Omental fat pad (tissue), 4 donors: ENCODE data around the gene FLNC. TPM values are rescaled to one million over a fixed set of nuclear protein-coding genes. Genes with fewer than 3 reads are reported as not detected.

ENCODE experiments used
- ATAC-seq: fragments of 150-250 bp; one replicate; pipeline ENCODE4 v1.9.1; 2016; ENCODE audit warnings: mild to moderate bottlenecking, moderate library complexity; ENCODE audit not compliant: low FRiP score
- DNase-seq: peaks from one replicate; pipeline ENCODE4 v3.0.0-alpha.2; 2019; ENCODE audit warnings: low spot score
- total RNA-seq, 4 donors: library from RNA; depleted of rRNA; stranded (reverse); fragments of >200 nt; gene quantifications; one replicate each; pipeline ENCODE4 v1.1.0, GENCODE V29; 2016
- TF ChIP-seq, protein P1 (sequence below), 3 donors: fragments of 450-650 bp; IDR thresholded peaks; one replicate each; pipeline ENCODE4 v1.5.1; 2016 to 2017; ENCODE audit warnings: antibody characterized with exemption in 3 of 3, mild to moderate bottlenecking in 3 of 3, moderate library complexity in 2 of 3

The FLNC gene
- total RNA-seq, 4 donors from 2014 or later: 7.7 to 140 (median 25.5) TPM

DNA sequence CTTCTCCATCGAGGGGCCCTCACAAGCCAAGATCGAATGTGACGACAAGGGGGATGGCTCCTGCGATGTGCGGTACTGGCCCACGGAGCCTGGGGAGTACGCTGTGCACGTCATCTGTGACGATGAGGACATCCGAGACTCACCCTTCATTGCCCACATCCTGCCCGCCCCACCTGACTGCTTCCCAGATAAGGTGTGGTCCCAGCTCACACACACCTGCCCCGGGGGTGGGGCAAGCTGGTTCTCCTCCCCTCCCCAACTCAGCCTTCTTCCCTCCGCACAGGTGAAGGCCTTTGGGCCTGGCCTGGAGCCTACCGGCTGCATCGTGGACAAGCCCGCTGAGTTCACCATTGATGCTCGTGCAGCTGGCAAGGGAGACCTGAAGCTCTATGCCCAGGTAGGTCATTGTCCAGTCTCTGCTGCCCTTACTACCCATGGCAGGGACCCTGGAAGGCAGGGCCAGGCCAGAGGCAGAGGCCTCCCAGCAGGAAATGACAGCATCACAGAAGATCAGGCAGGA, 11.0 kb downstream of the FLNC start:
- TF ChIP-seq, protein P1, sequence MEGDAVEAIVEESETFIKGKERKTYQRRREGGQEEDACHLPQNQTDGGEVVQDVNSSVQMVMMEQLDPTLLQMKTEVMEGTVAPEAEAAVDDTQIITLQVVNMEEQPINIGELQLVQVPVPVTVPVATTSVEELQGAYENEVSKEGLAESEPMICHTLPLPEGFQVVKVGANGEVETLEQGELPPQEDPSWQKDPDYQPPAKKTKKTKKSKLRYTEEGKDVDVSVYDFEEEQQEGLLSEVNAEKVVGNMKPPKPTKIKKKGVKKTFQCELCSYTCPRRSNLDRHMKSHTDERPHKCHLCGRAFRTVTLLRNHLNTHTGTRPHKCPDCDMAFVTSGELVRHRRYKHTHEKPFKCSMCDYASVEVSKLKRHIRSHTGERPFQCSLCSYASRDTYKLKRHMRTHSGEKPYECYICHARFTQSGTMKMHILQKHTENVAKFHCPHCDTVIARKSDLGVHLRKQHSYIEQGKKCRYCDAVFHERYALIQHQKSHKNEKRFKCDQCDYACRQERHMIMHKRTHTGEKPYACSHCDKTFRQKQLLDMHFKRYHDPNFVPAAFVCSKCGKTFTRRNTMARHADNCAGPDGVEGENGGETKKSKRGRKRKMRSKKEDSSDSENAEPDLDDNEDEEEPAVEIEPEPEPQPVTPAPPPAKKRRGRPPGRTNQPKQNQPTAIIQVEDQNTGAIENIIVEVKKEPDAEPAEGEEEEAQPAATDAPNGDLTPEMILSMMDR (IDR thresholded peaks at IDR 0.05): no peak
- ATAC-seq (no peak), DNase-seq (no peak)

DNA sequence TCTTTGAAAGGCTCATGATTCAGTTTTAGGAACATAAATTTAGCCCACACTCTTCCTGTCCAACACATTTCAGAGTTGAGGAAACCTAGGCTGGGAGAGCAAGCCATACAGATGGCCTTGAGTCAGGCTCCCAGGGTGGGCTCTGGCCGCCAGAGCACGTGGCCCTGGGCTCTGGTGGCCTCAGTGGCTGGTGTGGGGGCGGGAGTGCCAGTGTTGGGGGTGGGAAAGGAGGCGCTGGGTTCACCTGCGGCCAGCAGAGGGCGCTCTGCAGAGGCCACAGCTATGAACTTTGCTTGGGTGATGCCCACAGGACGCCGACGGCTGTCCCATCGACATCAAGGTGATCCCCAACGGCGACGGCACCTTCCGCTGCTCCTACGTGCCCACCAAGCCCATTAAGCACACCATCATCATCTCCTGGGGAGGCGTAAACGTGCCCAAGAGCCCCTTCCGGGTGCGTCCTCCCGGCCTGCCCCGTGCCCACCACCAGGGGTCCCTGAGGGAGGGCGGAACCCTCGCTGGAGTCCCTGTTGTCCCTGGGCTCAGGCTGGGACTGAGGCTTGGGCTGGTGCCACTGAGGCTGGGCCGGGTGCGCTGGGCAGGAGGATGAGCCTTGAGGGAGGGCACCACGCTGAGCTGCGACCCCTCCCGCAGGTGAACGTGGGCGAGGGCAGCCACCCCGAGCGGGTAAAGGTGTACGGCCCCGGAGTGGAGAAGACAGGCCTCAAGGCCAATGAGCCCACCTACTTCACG, 11.9 kb downstream of the FLNC start:
- ATAC-seq: no peak
- no peak for DNase-seq
- TF ChIP-seq, protein P1 (IDR thresholded peaks at IDR 0.05): no peak

DNA sequence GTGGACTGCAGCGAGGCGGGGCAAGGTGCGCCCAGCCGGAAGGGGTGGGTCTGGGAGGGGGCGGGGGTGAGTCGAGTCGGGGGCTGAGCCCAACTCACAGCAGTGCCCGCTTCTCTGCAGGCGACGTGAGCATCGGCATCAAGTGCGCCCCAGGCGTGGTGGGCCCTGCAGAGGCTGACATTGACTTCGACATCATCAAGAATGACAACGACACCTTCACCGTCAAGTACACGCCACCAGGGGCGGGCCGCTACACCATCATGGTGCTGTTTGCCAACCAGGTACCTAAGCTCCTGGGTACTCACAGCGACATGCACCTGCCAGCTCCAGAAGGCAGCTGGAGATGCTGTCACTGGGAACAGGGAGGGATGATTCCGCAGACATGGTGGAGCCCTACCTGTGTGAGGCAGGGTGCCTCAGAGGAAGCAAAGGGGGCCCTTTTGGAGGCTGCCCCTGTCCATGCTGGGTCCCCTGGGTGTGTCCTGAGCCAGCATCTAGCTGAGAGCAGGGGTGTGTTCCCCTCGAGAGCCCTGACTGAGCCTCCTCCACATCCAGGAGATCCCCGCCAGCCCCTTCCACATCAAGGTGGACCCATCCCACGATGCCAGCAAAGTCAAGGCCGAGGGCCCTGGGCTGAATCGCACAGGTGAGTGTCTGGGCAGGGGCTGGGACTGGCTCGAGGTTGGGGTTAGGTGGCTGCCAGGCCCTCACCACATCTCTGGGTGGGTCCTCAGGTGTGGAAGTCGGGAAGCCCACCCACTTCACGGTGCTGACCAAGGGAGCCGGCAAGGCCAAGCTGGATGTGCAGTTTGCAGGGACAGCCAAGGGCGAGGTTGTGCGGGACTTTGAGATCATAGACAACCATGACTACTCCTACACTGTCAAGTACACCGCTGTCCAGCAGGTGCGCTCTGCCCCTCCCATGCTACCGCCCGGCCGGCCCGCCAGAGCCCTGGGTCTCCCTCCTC, 12.8 kb downstream of the FLNC start:
- TF ChIP-seq, protein P1 (IDR thresholded peaks at IDR 0.05): no peak
- ATAC-seq: no peak
- no peak for DNase-seq

DNA sequence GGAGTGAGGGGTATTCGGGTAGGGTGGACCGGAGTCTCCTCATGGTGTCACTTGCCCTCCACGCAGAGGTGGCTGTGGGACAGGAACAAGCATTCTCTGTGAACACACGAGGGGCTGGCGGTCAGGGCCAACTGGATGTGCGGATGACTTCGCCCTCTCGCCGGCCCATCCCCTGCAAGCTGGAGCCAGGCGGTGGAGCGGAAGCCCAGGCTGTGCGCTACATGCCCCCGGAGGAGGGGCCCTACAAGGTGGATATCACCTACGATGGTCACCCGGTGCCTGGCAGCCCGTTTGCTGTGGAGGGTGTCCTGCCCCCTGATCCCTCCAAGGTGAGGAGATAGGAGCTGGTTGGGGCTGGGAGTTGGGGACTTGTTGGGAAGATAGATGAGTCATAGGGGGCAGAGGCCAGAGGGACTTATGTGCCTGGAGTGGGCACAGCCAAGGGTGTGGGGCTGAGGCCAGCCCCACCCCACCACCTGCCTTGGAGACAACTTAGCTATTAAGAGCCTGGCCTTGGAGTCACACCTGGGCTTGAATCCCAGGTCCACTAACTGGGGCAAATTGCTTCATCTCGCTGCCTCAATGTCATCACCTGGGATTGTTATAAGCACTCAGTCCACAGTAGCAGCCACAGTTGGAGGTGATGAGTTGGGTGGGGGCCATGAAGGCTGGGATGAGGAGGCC, 13.9 kb downstream of the FLNC start:
- DNase-seq (no peak), ATAC-seq (no peak)
- TF ChIP-seq, protein P1 (IDR thresholded peaks at IDR 0.05): no peak

DNA sequence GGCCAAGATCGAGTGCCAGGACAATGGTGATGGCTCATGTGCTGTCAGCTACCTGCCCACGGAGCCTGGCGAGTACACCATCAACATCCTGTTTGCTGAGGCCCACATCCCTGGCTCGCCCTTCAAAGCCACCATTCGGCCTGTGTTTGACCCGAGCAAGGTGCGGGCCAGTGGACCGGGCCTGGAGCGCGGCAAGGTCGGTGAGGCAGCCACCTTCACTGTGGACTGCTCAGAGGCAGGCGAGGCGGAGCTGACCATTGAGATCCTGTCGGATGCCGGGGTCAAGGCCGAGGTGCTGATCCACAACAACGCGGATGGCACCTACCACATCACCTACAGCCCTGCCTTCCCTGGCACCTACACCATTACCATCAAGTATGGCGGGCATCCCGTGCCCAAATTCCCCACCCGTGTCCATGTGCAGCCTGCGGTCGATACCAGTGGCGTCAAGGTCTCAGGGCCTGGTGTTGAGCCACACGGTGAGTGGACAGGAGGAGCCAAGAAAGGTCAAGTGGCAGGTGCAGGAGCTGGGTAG, 14.6 kb downstream of the FLNC start:
- ATAC-seq: no peak
- TF ChIP-seq, protein P1 (IDR thresholded peaks at IDR 0.05): no peak
- no peak for DNase-seq

DNA sequence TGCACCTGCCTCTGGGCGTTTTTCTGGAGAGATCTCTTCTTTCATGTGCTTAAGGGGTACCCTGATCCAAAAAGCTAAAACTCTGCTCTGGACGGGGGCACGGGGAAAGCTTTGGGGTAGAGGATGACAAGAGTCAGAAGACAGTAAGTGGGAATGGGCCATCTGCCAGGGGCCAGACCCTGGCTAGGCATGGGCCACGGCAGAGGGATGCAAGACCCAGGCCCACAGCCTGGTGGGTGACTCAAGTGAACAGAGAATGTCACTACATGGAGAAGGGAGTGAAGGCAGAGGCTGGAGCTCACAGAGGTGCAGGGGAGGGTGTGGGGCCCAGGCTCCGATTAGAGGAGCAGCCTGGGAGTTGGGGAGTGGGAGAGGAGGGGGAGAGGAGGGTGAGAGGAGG, 15.3 kb downstream of the FLNC start:
- DNase-seq: no peak
- ATAC-seq: no peak
- TF ChIP-seq, protein P1 (IDR thresholded peaks at IDR 0.05): no peak
